Ishikawa (cell line): Measurements from ENCODE around the gene NEO1.

Source experiments
- CEBPB ChIP-seq: IDR thresholded peaks from 2 replicates; pipeline ENCODE4 v1.6.1; 2012
- EP300 ChIP-seq: IDR thresholded peaks from 2 replicates; pipeline ENCODE4 v1.6.1; 2012; ENCODE audit warnings: borderline replicate concordance
- FOXM1 ChIP-seq: IDR thresholded peaks from 2 replicates; pipeline ENCODE4 v1.6.1; 2012; ENCODE audit warnings: low read depth, borderline replicate concordance
- MAX ChIP-seq: IDR thresholded peaks from 2 replicates; pipeline ENCODE4 v1.6.1; 2012
- RAD21 ChIP-seq: IDR thresholded peaks from 2 replicates; pipeline ENCODE4 v1.6.1; 2012; ENCODE audit warnings: low read depth
- REST ChIP-seq: IDR thresholded peaks from 2 replicates; pipeline ENCODE4 v1.6.1; 2012; ENCODE audit warnings: low read depth, mild to moderate bottlenecking
- TAF1 ChIP-seq: IDR thresholded peaks from 2 replicates; pipeline ENCODE4 v1.6.1; 2012; ENCODE audit warnings: low read depth, mild to moderate bottlenecking
- TCF12 ChIP-seq: IDR thresholded peaks from 2 replicates; pipeline ENCODE4 v1.6.1; 2012; ENCODE audit warnings: low read depth
- USF1 ChIP-seq: IDR thresholded peaks from 2 replicates; pipeline ENCODE4 v1.6.1; 2012
- YY1 ChIP-seq: IDR thresholded peaks from 2 replicates; pipeline ENCODE4 v1.6.1; 2012; ENCODE audit warnings: low read depth
- ZBTB7A ChIP-seq: IDR thresholded peaks from 2 replicates; pipeline ENCODE4 v1.6.1; 2012; ENCODE audit warnings: low read depth

- no peak for TF ChIP-seq YY1
- TF ChIP-seq TCF12: no peak
- TF ChIP-seq MAX: no peak
- no peak for TF ChIP-seq REST
- no peak for TF ChIP-seq USF1
- no peak for TF ChIP-seq EP300
- TF ChIP-seq RAD21: no peak
- no peak for TF ChIP-seq CEBPB
- TF ChIP-seq TAF1: no peak
- TF ChIP-seq ZBTB7A: no peak
- no peak for TF ChIP-seq FOXM1
Measured at GRCh38 chr15:73153447-73153846, 101.2 kb downstream of the NEO1 start.
